Thoracic aorta (tissue), 2 donors: ENCODE measurements around the gene MAB21L1. TPM values are rescaled to one million over a fixed set of nuclear protein-coding genes. Genes with fewer than 3 reads are reported as not detected.

Experiments
- ATAC-seq: fragments of 150-250 bp; one replicate; pipeline ENCODE4 v1.8.0; 2017; ENCODE audit warnings: low read depth; ENCODE audit not compliant: insufficient number of reproducible peaks, low FRiP score
- DNase-seq: peaks from one replicate; pipeline ENCODE4 v3.0.0-alpha.2; 2020; ENCODE audit warnings: low spot score
- H3K27ac ChIP-seq, 2 donors: fragments of 200-600 bp; sonication (generic); 1 replicate in 1 of 2; 2 replicates in 1 of 2; pipeline ENCODE4 v1.5.1; 2016; ENCODE audit warnings: mild to moderate bottlenecking in 2 of 2, moderate library complexity in 2 of 2
- H3K27me3 ChIP-seq: fragments of 200-600 bp; sonication (generic); replicated peaks from 2 replicates; pipeline ENCODE4 v1.6.0; 2016; ENCODE audit warnings: mild to moderate bottlenecking; ENCODE audit not compliant: insufficient read depth
- H3K36me3 ChIP-seq: fragments of 200-600 bp; sonication (generic); one replicate; pipeline ENCODE4 v1.5.1; 2016
- H3K4me1 ChIP-seq, 2 donors: fragments of 200-600 bp; sonication (generic); 1 replicate in 1 of 2; 2 replicates in 1 of 2; pipeline versions ENCODE4 v1.5.1 to v1.6.0; 2016; ENCODE audit warnings: low read depth in 2 of 2, mild to moderate bottlenecking in 1 of 2; ENCODE audit not compliant: control insufficient read depth in 1 of 2
- H3K4me3 ChIP-seq: fragments of 200-600 bp; sonication (generic); 2 replicates; pipeline ENCODE4 v1.5.1; 2016; ENCODE audit warnings: mild to moderate bottlenecking
- H3K9me3 ChIP-seq: fragments of 200-600 bp; sonication (generic); 2 replicates; pipeline ENCODE4 v1.5.1; 2016
- CTCF ChIP-seq: fragments of 200-600 bp; sonication (generic); IDR thresholded peaks from one replicate; pipeline ENCODE4 v1.5.1; 2019; ENCODE audit warnings: antibody characterized with exemption
- total RNA-seq, 2 donors: library from RNA; depleted of rRNA; stranded (reverse); fragments of >200 nt; gene quantifications; one replicate each; pipeline versions ENCODE4 v1.1.0 to v1.2.3, GENCODE V29; 2016

Gene MAB21L1
- total RNA-seq, 2 donors from 2014 or later, result 0.63 to 1.1 TPM

DNA sequence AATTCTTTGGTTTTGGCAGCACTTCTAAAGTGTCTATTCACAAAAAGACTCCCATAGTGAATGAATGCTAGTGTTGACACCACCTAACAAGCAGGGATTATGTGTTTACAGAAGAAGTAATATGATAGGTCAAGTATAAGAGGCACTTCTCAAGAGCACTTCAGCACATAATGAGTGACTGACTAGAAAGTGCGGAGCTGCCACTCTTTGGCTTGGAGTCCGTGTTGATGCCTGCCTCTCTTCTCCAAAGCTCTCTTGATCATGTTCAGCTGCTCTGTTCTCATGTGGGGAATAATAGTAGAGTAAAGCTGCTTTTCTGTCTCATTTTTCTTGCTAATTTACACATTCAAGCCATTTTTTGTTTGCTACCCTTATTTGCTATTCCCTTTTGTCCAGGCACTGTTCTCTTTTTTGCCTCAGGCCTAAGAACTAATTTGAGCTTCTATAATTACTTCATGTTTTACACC is 22.7 kb upstream of the MAB21L1 start:
- ATAC-seq, result no peak
- Histone ChIP-seq H3K27ac (no peak overlapping the region), H3K27me3 (no peaks in the 10 kb centered on the region), H3K9me3 (peaks cover 3% of the 10 kb centered on the region), H3K36me3 (no peaks in the 10 kb centered on the region), H3K4me1 (no peaks in the 10 kb centered on the region), H3K4me3 (no peak overlapping the region)
- no peak for TF ChIP-seq CTCF
- no peak for DNase-seq

DNA sequence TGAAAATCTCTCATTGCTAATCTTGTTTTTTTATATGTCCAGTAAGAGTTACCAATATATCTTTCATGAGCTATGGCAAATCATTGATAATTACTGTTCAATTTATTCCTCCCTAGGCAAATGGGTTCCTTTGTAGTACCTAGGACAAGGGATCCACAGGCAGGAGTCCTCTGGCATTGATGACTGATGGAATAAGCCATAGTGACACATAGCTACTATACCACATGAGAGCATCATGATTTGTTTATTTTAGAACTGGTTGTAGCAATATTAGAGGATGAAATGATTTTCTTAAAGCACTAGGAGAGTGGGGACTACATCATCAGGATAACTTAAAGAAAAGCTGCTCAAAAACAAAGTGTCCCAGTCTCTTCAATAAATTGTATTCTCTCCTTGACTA is 21.7 kb upstream of the MAB21L1 start:
- H3K27me3 ChIP-seq, result no peaks in the 10 kb centered on the region
- no peak overlapping the region for H3K27ac ChIP-seq
- DNase-seq (no peak), ATAC-seq (no peak)
- no peaks in the 10 kb centered on the region for H3K4me1 ChIP-seq
- TF ChIP-seq CTCF, result no peak
- peaks cover 3% of the 10 kb centered on the region for H3K9me3 ChIP-seq
- no peaks in the 10 kb centered on the region for H3K36me3 ChIP-seq
- H3K4me3 ChIP-seq, result no peak overlapping the region

DNA sequence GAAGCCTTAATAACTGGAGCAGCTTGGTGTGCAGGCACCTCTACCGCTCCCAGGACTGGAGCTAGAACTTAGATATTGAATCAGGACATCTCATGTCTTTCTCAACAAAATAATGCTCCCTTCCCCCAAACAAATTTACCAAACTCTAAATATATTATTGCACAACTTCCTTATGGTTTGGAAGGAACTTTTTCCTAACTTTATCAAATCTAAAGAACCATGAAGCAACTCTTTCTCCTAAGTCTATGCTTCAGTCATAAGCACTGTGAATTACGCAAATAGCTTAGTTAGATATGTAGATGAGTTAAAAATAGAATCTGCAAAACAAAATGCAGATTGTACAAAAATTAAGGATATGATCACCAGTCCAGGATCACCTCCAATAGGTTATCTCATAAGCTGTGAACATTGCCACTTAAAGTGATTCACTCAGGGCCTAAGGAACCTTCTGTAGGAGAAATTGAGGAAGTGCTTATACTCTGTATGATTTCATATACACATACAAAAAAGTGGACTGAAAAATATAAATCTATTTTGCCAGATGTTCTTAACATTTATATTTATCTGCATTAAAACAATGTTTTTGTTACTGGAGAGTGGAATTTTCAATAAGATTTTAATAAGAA is 20.4 kb upstream of the MAB21L1 start:
- no peak for DNase-seq
- Histone ChIP-seq H3K4me1 (no peaks in the 10 kb centered on the region), H3K27ac (no peak overlapping the region), H3K9me3 (peaks cover 3% of the 10 kb centered on the region), H3K4me3 (no peak overlapping the region), H3K36me3 (no peaks in the 10 kb centered on the region), H3K27me3 (no peaks in the 10 kb centered on the region)
- no peak for TF ChIP-seq CTCF
- no peak for ATAC-seq

- Histone ChIP-seq H3K27me3 (no peaks in the 10 kb centered on the region), H3K4me1 (no peaks in the 10 kb centered on the region), H3K36me3 (no peaks in the 10 kb centered on the region), H3K9me3 (peaks cover 3% of the 10 kb centered on the region), H3K27ac (no peak overlapping the region), H3K4me3 (no peak overlapping the region)
- no peak for TF ChIP-seq CTCF
- ATAC-seq (no peak), DNase-seq (no peak)
Measured at GRCh38 chr13:35496006-35496405, 19.5 kb upstream of the MAB21L1 start.

DNA sequence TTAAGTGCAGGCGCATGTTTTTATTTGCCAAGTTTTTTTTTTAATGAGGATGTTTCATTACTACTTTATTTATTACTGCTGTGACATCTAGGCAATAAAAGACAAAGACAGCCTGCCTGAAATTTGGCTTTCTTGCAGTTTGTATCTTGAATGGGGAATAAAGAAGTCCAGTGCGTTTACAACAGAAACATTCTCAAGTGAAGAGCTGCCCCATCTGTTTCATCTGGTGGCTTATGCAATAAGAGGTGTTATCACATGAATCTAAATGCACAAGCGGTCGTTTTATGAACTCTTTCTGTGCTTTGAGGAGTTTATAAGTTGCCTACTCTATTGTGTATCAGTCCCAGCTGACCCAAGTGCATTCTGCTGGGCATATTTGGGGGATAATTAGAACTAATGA is 12.6 kb upstream of the MAB21L1 start:
- Histone ChIP-seq H3K9me3 (no peaks in the 10 kb centered on the region), H3K27me3 (no peaks in the 10 kb centered on the region), H3K27ac (no peak overlapping the region), H3K4me1 (no peaks in the 10 kb centered on the region), H3K4me3 (no peak overlapping the region), H3K36me3 (no peaks in the 10 kb centered on the region)
- ATAC-seq, result no peak
- DNase-seq, result no peak
- no peak for TF ChIP-seq CTCF
